Activated CD4-positive, alpha-beta T cell treated with anti-CD3 and anti-CD28 coated beads for 24 hours (primary cell): ENCODE measurements around the gene PRRG3.

Experiments
- DNase-seq, 2 donors: peaks; one replicate each; pipeline ENCODE4 v3.0.0-alpha.2; 2020; ENCODE audit warnings: low read depth in 2 of 2

Gene PRRG3

GRCh38 chrX:151704041-151704663 lies 8.9 kb downstream of the PRRG3 start:
- no peak for DNase-seq

- no peak for DNase-seq
These were observed 13.6 kb downstream of the PRRG3 start for GRCh38 chrX:151708821-151709220.

- no peak for DNase-seq
These were observed 15.2 kb downstream of the PRRG3 start for GRCh38 chrX:151710457-151710856.

- no peak for DNase-seq
These were observed 15.9 kb downstream of the PRRG3 start for GRCh38 chrX:151711154-151711553.

- DNase-seq, result no peak
These were observed 16.5 kb downstream of the PRRG3 start for GRCh38 chrX:151711787-151712186.

- no peak for DNase-seq
These were observed 17.0 kb downstream of the PRRG3 start for GRCh38 chrX:151712253-151712652.

GRCh38 chrX:151713849-151714248 lies 18.6 kb downstream of the PRRG3 start:
- DNase-seq, result peak in 1 of 2 donors; percentile 6

GRCh38 chrX:151714362-151714761 lies 19.1 kb downstream of the PRRG3 start:
- no peak for DNase-seq

- no peak for DNase-seq
These were observed 20.5 kb downstream of the PRRG3 start, which contains the start of gene FATE1 for GRCh38 chrX:151715752-151716151. Gene FATE1 (plus strand): TSS chrX:151716035. CDS start chrX:151716120, 85 bp downstream.

- no peak for DNase-seq
These were observed 27.1 kb downstream of the PRRG3 start for GRCh38 chrX:151722241-151722846.

- DNase-seq, result no peak
These were observed 28.0 kb downstream of the PRRG3 start for GRCh38 chrX:151723156-151723760.

- no peak for DNase-seq
These were observed 29.5 kb downstream of the PRRG3 start for GRCh38 chrX:151724563-151725337.

- no peak for DNase-seq
These were observed 30.0 kb downstream of the PRRG3 start for GRCh38 chrX:151725338-151725614.

GRCh38 chrX:151726751-151727150 lies 31.5 kb downstream of the PRRG3 start:
- no peak for DNase-seq

GRCh38 chrX:151727346-151727745 lies 32.1 kb downstream of the PRRG3 start:
- no peak for DNase-seq

- no peak for DNase-seq
These were observed 33.9 kb downstream of the PRRG3 start for GRCh38 chrX:151729056-151729725.

GRCh38 chrX:151734446-151734845 lies 39.2 kb downstream of the PRRG3 start, which contains the start of gene CNGA2:
Gene CNGA2 (plus strand): TSS chrX:151734746. CDS start chrX:151738484, 3,738 bp downstream.
- DNase-seq, result no peak

GRCh38 chrX:151735219-151735618 lies 40.0 kb downstream of the PRRG3 start:
- DNase-seq, result no peak

- DNase-seq, result no peak
These were observed 41.4 kb downstream of the PRRG3 start for GRCh38 chrX:151736685-151737084.

- no peak for DNase-seq
These were observed 42.2 kb downstream of the PRRG3 start for GRCh38 chrX:151737494-151737893.

- no peak for DNase-seq
These were observed 43.5 kb downstream of the PRRG3 start for GRCh38 chrX:151738751-151739150.

GRCh38 chrX:151741606-151742005 lies 46.3 kb downstream of the PRRG3 start:
- no peak for DNase-seq
